GM18519 (cell line): ENCODE results near the gene MCM5.
"Not testable (repeated sequence)": the region's sequence is repeated elsewhere in the genome, so short reads cannot be mapped to it uniquely, and the experiment has no call there.

Source experiments
- ATAC-seq: cut with Tn5 transposase; IDR thresholded peaks from one replicate; pipeline ENCODE4 v1.9.1; 2021; ENCODE audit warnings: mild to moderate bottlenecking, moderate library complexity; ENCODE audit not compliant: unreplicated experiment, low FRiP score

MCM5 gene

DNA sequence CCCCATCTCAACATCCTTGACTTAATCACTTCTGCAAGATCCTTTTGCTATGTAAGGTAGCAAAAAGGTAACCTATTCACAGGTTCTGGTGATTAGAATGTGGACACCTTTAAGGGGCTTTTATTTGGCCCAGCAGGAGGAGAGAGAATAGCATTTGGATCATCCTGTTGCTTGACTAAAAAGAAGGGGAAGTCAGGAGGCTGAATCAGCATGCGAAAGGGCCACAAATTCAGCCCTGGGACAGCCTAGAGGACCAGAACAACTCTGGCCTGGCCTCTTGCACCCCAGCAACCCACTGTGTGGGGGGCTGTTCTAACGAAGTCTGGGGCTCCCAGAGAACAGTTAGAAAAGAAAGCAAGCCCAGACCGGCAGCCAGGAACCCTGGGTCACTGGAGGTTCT is 22.2 kb upstream of the MCM5 start:
- ATAC-seq: no peak

DNA sequence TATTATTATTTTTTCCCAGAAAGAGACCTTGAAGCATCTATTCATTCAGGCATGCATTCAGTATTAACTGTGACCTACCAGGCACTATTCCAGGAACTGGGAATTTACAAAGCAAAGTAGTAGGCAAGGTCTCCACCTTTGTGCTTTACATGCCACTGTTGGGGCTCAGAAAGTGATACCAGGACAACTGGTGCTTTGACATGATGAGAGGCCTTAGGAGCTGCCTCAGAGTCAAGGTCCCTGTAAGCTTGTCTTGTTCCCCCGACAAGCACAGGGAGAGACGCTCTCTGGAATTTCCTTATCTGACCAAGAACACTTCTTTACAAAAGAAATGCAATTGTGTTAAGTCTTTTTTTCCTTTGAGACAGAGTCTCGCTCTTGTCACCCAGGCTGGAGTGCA is 21.3 kb upstream of the MCM5 start:
- no peak for ATAC-seq

DNA sequence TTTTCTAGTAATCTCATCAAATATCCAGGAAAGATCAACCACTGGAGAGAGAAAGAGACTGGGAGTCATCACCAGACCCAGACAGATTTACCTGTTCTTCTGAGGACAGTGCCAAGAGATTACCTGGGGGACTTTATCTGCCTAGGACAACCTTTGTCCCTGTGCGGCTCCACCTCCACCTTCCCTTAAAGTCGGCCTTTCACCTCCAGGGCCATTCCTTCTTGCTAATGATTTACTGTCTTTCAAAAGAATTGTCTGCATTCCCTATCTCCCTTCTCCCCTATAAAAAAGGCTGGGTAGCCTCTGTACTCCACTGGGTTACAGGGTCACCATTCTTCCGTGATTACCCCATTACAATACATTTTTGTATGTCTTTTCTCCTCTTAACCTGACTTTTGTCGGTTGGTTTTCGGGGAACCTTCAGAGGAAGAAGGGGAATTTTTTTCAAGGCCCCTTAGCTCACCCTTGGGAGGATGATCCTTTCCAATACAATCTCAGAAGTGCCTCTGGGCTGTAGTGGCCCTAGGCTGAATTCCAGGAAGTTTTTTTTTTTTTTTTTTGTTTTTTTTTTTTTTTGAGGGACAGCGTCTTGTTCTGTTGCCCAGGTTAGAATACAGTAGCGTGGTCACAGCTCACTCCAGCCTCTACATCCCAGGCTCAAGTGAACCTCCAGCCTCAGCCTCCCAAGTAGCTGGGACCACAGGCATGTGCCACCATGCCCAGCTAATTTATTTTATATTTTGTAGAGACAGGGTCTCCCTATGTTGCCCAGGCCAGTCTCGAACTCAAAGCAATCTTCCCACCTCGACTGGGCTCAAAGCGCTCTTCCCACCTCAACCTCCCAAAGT is 20.6 kb upstream of the MCM5 start:
- ATAC-seq: no peak

DNA sequence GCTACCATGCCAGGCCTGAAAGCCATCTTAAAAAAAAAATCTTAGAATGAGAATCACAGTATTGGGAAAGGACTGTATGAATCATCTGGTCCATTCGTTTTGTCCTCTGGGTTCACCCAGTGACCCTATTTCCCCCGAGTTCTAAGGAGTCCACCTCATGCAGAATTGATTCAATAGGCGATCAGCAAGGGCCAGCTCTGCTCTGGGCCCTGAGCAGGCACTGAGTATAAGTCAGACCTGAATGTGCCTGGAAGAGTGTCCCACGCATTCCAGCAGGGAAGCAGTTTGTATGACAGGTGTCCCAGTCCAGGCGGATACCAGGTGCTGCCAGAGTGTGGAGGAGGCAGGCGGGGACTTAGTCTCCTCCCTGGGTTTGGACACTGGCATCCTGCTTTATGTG is 19.9 kb upstream of the MCM5 start:
- no peak for ATAC-seq

DNA sequence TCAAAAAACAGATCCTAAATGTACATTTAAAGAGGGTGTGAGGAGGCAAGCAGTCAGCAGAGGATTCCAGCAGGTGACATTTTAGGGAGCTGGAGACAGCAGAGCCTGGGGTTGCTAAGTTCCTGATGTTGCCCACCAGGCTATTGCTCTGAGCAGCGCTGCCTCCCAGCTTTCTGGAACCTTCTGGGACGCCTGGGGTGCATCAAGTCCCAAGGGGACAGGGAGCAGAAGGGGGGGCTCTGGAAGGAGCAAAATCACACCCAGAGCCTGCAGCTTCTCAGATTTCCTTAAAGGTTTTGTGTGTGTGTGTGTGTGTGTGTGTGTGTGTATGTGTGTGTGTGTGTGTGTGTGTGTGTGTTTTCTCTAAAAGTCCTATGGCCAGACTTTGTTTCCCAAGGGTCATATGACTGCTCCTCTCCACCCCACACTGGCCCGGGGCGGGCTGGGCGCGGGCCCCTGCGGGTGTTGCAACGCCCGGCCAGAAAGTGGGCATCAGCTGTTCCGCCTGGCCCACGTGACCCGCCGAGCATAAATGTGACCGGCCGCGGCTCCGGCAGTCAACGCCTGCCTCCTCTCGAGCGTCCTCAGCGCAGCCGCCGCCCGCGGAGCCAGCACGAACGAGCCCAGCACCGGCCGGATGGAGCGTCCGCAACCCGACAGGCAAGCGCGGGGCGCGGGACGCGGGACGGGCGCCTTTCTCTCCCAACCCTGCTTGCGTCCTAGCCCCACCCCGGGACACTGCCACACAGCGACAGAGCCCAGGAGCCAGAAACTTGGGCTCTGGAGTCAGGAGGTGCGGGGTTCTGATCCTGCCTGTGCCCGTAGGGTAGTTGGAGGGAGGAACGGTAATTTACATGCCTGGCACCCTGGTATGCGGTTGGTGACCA is 19.2 kb upstream of the MCM5 start, which contains the start of gene HMOX1:
Gene HMOX1, plus strand, starts transcription at position 560 of the 887 bp plus-strand sequence. Its CDS starts 78 bp downstream, at position 638.
- ATAC-seq: no peak

DNA sequence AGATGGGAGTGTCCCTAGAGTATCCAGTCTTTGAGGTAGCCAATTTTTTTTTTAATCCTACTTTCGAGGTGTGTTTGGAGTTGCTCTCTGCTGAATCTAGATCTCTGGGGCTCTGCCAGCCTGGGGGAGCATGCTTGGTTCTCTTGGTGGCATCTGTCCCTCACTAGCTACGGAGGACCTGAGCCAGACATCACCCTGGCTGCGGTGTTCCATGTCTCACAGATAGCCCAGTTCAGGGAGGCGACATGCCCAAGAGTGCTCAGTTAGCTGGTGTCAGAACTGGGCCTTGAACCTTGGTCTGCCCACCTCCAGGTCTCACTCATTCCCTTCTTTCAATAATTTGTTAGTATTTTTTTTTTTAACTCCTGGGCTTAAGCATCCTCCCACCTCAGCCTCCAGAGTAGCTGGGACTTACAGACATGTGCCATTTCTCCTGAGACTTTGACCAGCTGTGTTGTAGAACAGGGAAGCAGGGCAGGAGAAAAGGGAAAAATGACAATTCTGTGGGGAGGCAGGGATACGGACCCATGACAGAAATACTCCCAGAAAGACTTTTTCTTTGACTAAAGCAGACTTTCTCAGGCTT is 18.4 kb upstream of the MCM5 start:
- ATAC-seq: no peak

DNA sequence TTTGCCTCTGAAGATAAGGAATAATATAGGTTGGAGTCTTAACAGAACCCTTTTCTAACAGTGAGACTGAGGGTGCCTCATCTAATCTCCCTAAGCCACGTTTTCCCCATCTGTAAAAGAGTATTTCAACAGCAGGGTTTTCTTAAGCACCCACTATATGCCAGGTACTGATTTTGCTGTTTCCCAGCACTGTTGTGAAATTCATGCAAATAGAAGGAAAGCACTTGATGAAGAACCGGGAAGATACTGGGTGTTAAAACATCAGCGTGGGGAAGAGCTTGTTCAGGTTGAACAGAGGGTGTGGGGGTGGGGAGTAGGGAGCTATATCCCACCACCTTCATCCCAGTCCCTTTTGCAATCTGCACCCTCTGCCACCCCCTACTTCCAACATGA is 16.3 kb upstream of the MCM5 start:
- no peak for ATAC-seq

DNA sequence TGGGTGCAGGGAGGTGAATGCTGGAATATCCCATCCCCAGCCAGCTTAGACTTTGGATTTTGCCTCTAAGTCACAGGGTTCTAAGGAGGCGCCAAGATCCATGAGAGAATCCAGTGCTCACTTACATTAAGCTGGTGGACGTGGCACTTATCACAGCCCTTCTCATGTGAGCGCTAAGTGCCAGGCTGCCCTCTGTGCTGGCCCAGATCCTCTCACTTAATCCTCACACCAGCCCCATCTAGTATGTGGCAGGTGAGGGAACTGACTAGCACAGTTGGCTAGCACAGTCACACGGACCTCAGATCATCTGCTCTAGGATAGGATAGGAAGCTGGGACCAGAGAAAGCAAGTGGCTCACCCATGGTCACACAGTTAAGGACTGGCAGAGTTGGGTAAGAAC is 15.4 kb upstream of the MCM5 start:
- ATAC-seq: no peak

DNA sequence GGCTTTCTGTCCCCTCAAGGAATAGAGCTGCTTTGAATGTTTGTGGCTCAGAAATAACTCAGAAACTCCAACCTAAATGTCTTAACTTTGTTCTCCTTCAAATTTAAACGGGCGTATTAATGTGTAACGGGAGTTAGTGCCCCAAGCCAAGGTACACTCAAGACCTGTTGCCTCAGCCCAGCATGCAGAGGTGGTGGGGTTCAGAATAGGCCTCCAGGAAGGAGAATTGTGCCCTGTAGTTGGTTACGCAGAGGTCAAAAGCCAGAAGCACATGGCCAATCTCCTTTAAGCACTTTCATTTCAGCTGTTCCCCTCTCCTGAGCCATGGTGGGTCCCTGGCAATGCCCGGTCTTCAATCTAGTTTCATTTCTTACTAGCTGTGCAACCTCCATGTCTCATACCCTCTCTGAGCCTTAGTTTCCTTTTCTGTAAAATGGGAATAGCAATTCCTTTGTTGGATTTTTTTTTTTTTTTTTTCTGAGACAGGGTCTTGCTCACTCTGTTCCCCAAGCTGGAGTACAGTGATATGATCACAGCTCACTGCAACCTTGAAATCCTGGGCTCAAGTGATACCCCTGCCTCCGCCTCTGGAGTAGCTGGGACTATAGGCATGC is 14.9 kb upstream of the MCM5 start:
- ATAC-seq: no peak

DNA sequence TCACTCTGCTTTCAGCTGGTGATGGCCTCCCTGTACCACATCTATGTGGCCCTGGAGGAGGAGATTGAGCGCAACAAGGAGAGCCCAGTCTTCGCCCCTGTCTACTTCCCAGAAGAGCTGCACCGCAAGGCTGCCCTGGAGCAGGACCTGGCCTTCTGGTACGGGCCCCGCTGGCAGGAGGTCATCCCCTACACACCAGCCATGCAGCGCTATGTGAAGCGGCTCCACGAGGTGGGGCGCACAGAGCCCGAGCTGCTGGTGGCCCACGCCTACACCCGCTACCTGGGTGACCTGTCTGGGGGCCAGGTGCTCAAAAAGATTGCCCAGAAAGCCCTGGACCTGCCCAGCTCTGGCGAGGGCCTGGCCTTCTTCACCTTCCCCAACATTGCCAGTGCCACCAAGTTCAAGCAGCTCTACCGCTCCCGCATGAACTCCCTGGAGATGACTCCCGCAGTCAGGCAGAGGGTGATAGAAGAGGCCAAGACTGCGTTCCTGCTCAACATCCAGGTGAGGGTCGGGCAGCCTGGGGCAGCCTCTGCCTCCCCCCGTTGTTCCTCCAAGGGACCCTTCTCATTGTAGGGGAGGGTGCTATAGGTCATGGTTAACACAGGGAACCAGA is 13.2 kb upstream of the MCM5 start:
- no peak for ATAC-seq

DNA sequence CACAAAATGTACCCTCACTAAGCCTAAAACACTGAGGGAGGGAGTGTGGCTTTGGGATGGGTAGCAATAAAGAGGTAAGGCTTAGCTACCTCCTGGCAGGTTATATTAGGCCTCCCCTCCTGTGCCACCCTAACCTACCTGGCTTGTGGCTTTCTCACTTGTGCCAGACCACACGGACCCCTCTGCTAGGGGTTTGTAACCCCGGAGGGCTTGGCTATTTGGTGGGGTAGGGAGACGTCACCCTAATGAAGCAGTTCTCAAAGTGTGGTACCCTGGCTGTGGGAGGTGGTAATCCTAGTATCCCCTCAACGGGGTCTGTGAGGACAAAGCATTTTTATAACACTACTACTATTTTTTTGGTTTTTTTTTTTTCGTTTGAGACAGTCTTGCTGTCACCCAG is 9.0 kb upstream of the MCM5 start:
- no peak for ATAC-seq

DNA sequence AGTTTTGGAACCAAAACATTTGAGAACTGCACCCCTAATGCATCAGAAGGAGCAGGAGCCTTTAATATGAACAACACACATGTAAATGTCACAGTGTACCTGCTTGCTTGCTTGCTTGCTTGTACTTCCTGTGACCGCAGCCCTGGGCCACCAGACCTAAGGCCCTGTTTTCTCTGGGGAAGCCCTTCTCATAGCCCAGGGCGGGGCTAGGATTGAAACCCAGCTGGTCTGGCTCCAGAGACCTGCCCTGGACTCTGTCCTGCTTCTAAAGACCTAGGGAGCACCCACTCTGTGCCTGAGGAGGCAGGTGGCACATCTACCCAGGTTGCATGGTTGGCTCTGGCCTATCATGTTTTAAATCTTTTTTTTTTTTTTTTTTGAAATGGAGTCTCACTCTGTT is 7.6 kb upstream of the MCM5 start:
- no peak for ATAC-seq

DNA sequence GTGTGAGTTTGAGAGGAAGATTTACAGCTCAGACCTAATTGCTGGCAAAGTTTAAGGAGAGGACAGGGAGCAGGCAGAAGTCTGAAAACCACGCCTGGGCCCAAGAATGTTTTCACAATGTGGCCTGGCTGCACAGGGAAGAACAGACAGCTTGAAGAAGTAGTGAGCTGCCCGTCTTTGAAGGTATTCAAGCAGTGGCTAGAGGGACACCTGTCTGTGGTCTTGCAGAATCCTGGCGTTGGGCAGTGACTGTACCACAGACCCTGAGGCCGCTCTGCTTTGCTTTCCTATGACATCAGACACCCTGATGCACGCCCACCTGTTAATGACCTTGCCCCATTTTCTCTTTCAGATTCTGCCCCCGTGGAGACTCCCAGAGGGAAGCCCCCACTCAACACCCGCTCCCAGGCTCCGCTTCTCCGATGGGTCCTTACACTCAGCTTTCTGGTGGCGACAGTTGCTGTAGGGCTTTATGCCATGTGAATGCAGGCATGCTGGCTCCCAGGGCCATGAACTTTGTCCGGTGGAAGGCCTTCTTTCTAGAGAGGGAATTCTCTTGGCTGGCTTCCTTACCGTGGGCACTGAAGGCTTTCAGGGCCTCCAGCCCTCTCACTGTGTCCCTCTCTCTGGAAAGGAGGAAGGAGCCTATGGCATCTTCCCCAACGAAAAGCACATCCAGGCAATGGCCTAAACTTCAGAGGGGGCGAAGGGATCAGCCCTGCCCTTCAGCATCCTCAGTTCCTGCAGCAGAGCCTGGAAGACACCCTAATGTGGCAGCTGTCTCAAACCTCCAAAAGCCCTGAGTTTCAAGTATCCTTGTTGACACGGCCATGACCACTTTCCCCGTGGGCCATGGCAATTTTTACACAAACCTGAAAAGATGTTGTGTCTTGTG is 6.6 kb upstream of the MCM5 start:
- ATAC-seq: no peak

DNA sequence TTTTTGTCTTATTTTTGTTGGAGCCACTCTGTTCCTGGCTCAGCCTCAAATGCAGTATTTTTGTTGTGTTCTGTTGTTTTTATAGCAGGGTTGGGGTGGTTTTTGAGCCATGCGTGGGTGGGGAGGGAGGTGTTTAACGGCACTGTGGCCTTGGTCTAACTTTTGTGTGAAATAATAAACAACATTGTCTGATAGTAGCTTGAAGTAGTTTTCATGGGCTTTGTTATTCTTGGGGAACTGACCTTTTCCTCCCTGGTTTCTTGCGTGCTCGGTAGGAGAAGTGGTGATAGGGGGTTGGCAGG is 6.0 kb upstream of the MCM5 start:
- ATAC-seq: no peak

DNA sequence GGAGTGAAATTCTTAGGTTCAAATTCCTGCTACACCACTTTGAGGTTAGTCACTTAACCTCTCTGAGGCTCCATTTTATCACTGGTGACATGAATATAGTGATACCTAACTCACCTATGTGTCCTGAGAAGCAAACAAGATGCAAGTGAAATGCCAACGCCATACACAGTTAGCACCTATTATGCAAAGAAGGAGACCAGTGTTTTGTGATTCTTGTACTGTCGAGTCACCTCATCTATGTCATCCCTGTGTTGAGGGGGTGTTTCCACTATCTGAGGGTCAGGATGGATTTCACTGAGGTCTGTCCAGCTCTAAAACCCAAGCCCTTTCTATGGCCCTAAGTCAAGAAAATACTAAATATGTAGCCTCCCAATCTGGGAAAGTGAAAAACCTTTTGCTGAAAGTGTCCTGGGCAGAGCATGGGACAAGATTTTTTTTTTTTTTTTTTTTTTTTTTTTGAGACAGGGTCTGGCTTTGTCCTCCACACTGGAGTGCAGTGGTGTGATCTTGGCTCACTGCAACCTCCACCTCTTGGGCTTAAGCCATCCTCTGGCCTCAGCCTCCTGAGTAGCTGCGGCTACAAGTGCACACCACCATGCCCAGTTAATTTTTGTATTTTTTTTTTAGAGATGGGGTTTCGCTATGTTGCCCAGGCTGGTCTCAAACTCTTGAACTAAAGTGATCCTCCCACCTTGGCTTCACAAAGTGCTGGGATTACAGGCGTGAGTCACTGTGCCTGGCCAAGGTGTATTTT is 5.0 kb upstream of the MCM5 start:
- no peak for ATAC-seq

DNA sequence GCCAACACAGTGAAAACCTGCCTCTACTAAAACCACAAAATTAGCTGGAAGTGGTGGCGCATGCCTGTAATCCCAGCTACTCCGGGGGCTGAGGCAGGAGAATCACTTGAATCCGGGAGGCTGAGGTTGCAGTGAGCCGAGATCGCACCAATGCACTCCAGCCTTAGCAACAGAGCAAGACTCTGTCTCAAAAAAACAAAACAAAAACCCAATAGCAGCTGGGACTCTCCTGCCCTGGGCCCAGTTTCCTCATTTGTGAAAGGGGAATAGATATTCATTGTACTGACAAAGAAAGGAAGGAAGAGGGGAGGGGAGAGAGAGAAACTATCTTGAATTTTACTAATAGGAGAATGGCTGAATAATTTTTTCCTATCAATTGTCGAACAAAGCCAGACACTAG is 3.3 kb upstream of the MCM5 start:
- ATAC-seq: not testable (repeated sequence)

DNA sequence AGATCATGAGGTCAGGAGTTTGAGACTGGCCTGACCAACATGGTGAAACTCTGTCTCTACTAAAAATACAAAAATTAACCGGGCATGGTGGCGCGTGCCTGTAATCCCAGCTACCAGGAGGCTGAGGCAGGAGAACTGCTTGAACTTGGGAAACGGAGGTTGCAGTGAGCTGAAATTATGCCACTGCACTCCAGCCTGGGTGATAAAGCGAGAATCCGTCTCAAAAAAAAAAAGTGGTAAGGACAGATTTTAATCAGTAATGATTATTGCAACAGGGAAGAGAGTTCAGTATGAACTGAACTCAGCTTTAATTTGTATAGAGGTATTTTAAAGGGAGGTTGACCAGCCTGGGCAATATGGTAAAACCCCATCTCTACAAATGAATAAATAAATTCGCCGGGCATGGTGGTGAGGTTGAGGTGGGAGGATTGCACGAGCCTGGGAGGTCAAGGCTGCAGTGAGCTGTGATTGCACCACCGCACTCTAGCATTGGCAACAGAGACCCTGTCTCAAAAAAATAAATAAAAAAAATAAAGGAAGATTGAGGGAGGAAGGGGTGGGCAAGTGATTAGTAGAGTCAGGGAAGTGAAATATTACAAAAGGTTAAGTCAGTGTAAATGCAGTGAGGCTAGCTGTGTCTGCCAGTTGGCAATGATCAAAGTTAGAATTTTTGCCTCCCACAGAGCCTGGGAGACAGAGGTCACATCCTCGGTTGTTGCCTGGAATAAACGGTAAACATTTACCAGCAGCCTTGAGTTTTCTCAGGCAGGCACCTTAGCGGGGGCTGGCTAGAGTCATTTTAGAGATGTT is 2.6 kb upstream of the MCM5 start:
- ATAC-seq: no peak

DNA sequence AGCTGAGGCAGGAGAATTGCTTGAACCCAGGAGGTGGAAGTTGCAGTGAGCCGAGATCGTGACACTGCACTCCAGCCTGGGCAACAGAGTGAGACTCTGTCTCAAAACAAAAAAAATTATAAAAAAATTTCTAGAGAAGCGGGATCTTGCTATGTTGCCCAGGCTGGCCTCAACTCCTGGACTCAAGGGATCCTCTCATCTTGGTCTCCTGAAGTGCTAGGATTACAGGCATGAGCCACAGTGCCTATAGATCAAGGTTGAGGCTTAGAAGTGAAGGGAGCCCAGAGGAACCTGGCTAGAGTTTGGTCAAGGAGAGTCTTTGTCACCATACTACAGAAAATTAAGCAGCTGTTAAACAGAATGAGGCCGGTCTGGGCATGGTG is 1.4 kb upstream of the MCM5 start:
- ATAC-seq: no peak
